NOMO-1 (cell line): Measurements from ENCODE around the gene HAUS5.
"Not testable (repeated sequence)": the region's sequence is repeated elsewhere in the genome, so short reads cannot be mapped to it uniquely, and the experiment has no call there.

ENCODE experiments used
- DNase-seq, 2 experiments: peaks; one replicate each; lab custom pipeline; 2025; ENCODE audit not compliant: unreplicated experiment in 2 of 2; lab: John Stamatoyannopoulos, UW

HAUS5 gene, protein sequence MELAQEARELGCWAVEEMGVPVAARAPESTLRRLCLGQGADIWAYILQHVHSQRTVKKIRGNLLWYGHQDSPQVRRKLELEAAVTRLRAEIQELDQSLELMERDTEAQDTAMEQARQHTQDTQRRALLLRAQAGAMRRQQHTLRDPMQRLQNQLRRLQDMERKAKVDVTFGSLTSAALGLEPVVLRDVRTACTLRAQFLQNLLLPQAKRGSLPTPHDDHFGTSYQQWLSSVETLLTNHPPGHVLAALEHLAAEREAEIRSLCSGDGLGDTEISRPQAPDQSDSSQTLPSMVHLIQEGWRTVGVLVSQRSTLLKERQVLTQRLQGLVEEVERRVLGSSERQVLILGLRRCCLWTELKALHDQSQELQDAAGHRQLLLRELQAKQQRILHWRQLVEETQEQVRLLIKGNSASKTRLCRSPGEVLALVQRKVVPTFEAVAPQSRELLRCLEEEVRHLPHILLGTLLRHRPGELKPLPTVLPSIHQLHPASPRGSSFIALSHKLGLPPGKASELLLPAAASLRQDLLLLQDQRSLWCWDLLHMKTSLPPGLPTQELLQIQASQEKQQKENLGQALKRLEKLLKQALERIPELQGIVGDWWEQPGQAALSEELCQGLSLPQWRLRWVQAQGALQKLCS

DNA sequence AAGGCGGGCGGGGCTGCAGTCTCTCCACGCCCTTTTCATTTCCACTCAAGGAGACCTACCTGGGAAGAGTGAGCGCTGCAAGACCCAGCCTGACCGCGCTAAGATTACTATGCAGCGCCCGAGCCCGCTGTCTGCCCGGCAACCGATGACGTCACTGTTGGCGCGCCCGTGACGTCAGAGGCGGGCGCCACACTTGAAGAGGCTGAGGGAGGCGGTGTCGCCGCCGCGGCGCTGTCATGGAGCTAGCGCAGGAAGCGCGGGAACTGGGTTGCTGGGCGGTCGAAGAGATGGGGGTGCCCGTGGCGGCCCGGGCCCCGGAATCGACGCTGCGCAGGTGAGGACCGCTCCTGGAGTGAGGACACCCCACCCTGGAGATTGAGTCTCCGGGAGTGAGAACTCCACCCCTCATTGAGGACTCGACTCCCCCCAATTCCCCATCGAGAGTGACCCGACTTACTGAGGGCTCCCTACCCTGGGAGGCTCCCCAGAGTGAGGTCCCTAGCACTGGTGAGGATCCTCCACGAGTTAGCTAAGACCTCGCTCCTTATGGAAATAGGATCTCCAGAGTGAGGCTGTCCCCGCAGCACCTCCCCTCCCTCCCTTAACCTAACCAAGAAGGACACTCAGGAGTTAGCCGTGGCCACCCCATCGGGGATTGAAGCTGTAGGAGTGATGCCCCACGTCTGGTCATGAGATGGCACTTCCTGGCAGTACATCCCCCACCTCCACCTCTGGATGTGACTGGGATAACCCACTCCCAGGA, at the start of gene HAUS5:
TSS of gene HAUS5 (plus strand) at position 177 of the 763 bp plus-strand sequence. CDS start at position 237, 60 bp downstream.
- peak; percentile 89 to 95 for DNase-seq

DNA sequence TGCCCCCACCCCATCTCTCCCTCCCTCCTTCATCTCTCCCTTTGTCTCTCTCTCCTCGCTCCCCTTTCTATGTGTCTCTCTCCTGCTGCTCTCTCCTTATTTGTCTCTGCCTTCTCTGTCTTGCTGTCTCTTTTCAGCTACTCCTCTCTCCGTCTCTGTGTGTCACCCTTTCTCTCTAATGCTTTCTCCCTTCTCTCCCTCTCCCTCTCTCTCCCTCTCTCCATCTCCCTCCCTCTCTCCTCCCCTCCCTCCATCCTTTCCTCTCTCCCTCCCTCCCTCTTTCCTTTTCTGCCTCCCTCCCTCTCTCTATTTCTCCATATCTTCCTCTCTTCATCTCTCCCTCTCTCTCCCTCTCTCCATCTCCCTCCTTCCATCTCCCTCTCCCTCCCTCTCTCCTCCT, 49.8 kb upstream of the HAUS5 start:
- no peak for DNase-seq

DNA sequence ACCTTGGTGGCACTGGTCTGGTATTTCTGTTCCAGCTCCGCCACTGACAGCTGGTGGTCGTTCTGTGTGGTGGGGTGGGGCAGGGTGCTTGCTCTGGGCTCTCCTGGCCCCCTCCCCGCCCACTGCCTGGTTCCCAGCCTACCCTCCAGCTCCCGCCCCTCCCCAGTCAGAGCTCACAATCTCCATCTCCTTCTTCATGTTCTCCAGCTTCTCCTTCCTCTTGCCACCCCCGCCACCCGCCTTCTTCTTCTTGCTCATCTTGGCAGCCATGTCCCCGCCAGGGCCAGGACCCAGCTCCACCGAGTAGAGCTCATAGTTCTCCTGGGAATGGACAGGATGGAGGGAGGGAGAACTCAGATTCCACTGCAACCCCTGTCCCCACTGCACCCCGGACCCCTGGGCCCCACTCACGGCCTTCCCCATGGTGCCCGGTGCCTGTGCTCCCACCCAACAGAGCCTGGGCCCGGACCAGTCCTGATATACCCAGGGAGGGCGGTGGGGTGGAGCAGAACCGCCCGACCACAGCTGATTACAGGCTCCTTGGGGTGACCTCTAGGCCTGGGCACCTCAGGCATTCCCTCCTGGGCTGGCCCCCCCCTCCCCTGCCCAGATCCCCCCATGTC, 49.2 kb upstream of the HAUS5 start, which contains the start of gene ATP4A:
TSS of gene ATP4A (minus strand) at position 452 of the 623 bp plus-strand sequence. CDS start at position 423, 29 bp downstream.
- no peak for DNase-seq

DNA sequence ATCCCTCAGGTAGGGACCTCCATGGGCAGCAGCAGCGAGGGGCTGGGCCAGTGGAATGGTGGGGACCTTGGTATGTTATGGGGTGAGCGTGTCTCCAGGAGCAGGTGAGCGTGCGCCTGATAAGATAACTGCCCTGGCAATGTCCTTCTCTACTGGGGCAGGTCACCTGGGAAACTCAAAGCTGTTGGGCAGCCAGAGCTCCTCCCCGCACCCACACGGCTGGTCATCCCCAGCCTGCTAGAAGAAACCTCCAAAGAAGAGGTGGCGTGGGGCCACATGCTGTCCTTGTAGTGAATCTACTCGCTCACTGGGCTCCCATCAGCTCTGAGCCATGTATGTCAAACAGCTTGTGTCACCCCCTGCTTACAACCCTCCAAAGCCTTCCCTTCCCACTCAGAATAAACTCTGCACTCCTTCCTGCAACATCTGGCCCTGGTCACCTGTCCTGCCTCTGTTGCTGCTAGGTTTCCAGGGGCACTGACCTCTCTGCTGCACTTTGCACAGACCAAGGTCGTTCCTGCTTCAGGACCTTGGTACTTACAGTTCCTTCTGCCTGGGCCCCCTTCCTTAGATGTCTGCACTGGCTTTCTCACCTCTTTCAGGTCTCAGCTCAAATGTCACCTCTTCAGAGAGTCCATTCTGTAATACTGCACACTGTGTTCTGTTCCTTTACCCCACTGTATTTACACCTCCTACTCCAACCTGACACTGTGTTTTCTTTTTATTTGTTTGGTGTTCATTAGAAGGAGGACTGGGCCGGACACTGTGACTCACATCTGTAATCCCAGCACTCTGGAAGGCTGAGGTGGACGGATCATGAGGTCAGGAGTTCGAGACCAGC, 47.3 kb upstream of the HAUS5 start:
- no peak for DNase-seq

DNA sequence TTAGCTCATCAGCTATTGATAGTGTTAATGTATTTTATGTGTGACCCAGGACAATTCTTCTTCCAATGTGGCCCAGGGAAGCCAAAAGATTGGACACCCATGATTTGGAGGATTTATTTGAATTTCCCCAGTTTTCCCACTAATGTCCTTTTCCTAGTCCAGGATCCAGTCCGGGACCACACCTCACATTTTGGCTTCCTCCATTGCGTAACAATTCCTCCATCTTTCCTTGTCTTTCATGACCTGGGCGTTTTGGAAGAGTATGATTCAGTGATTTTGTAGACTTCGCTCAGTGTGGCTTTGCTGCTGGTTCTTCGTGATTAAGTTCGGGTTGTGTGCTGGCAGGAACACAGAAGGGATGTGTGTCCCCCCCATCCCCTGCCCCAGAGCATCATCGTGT, 45.8 kb upstream of the HAUS5 start:
- no peak for DNase-seq

DNA sequence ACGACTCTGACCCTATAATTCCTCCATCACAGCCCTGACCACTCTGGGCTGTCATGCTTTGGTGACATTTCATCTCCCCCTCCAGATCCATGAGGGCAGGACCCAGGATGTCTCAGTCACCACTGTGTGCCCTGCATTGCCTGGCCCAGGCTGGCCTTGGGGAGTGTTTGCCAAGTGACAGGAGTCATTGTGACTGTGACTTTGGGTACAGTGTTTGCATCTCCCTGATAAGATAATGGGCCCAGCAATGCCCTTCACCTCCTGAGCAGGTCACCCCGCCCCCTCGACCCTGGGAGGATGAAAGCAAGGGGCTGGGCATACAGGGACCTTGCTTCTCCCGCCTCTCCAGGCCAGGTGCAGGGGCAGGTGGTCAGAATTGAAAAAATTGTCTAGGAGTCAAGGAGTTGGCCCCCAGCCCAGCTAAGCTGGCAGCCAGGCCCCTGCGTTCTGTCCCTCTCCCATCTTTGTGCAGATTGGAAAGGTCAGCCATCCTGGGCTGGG, 43.2 kb upstream of the HAUS5 start:
- DNase-seq, result no peak

DNA sequence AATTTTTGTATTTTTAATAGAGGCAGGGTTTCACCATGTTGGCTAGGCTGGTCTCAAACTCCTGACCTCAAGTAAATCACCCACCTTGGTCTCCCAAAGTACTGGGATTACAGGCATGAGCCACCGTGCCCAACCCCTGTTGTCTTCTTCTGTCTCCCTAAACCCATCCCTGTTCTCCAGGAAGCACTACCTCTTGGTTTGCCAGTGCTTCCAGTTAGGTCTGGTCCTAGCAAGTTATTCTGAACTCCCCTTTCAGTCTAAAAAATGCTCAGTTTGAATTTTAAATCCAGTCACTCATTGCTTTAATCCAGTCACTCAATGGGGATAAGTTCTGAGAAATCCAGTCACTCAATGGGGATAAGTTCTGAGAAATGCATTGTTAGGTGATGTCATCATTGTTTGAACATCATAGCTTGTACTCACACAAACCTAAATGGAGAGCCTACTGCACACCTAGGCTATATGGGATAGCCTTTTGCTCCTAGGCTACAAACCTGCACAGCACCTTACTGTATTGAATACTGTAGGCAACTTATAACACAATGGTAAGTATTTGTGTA, 41.0 kb upstream of the HAUS5 start:
- DNase-seq, result no peak

DNA sequence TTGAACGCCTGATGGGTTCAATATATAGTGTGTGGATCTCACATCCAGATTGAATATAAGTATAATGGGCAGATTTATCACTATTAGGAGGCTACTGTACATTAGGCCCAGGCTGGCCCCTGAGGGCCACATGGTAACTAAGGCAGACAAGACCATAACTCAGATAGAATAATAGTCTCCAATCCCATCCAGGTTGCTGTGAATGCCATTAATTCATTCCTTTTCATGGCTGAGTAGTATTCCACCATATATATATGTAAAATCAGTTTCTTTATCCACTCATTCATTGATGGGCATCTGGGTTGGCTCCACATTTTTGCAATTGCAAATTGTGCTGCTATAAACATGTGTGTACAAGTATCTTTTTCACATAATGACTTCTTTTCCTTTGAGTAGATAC, 34.6 kb upstream of the HAUS5 start:
- no peak for DNase-seq

DNA sequence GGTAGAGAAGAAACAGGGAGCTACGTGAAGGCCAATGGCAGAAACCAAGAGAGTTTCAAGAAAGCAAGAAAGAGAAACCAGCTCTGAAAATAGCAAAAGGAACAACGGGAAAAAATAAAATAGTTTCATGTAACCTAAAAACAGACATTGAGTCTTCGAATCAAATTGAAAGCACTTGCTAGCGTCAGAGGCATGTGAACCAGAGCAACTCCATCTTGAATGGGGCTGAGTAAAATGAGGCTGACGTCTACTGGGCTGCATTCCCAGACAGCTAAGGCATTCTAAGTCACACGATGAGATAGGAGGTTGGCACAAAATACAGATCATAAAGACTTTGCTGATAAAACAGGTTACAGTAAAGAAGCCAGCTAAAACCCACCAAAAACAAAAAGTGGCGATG, 33.8 kb upstream of the HAUS5 start:
- DNase-seq, result no peak

DNA sequence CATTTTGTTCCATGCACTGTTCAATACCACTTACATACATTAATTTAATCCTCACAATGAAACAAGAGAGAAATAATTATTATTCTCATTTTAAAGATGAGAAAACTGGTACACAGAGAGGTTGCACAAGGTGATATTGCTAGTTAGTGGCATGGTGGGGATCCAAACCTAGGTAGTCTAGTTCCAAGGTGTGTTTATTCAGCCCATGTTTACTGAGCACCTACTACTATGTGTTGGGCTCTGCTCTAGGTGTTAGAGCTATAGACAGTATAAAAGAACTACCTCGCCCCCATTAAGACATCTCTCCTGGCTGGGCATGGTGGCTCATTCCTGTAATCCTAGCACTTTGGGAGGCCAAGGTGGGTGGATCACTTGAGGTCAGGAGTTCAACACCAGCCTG, 29.8 kb upstream of the HAUS5 start:
- no peak for DNase-seq

DNA sequence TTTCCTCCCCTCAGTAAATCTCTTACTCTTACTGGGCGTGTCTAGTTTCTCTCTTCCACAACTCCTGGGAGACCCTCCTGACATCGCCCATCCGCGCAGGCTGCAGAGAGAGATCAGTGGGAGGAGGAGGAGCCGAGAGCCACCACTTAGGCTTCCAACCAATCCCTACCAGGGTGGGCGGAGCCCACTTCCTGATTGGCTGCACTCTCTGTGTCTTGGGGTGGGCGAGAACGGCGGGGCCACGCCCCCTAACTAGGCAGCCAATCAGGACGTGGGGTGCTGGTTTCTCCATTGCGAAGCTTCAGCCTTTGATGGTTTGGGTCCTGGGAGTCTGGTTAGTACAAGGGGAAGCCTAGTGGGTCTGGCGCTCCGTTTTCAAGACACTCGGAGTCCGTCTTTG, 26.7 kb upstream of the HAUS5 start, which contains the start of gene PMIS2:
TSS of gene PMIS2 (plus strand) at position 326 of the 400 bp plus-strand sequence. CDS start 87 bp downstream, outside the sequence.
- no peak for DNase-seq

DNA sequence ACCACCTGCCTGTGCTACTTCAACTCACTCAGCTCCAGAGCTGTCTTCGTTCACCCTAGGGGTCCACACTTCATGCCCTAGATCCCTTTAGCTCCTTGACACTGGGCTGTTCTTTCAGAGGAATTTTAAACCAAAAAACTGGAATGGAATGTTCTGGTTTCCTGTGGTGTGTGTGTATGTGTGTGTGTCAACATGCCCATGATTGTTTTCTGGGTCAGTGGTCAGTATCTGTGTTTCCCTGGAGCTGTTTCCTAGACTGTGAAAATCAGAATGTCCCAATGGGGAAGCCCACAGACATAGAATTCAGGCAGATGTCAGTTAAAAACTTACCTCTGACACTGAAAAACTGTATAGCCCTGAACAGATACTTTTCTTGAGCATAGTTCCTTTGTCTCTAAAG, 25.2 kb upstream of the HAUS5 start:
- DNase-seq, result no peak

DNA sequence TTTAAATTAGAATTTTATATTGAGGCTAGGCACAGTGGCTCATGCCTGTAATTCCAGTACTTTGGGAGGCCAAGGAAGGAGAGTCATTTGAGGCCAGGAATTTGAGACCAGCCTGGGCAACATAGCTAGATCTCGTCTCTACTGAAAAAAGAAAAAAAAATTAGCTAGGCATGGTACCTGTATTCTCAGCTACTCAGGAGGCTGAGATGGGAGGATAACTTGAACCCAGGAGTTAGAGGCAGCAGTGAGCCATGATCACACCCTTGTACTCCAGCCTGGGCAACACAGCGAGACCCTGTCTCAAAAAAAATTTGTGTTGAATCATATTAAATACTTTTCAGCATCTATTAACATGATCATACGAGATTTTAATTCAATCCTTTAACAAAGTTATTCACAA, 21.7 kb upstream of the HAUS5 start:
- no peak for DNase-seq

DNA sequence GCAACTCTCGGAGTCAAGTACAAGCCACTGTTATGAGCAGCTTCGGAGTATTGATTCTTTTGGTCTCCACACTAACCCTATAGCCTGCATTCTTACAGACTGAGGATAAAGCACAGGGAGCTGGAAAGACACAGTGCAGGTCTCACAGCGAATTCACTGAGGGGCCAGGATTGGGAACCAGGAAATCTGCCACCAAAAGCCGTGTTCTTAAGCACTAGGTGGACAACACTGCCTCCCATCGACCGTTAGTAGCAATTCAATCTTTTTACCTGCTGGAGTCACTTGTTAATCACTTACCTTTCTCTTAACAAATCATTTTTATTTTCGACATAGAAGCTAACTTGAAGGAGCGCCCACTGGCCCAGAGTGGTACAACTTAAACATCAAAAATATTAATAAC, 20.3 kb upstream of the HAUS5 start:
- DNase-seq, result peak in 1 of 2 experiments; percentile 24

DNA sequence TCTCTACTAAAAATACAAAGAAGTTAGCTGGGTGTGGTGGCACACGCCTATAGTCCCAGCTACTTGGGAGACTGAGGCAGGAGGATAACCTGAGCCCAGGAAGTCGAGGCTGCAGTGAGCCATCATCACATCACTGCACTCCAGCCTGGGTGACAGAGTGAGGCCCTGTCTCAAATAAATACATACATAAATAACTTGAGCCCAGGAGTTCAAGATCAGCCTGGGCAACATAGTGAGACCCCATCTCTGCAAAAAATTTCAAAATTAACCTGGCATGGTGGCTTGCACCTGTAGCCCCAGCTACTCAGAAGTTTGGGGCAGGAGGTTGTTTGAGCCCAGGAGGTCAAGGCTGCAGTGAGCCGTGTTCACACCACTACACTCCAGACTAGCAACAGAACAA, 17.5 kb upstream of the HAUS5 start:
- not testable (repeated sequence) for DNase-seq

DNA sequence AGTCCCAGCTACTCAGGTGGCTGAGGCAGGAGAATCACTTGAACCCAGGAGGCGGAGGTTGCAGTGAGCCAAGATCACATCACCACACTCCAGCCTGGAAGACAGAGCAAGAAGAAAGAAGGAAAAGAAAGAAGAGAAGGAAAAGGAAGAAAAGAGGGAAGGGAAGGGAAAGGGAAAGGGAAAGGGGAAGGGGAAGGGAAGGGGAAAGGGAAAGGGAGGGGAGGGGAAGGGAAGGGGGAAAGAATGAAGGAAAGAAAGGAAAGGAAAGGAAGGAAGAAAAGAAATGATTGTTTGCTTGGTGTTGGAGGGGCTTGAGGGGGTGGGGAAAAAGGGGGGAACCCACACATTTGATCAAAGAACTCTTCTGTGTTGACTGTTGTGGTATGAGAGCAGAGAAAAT, 16.6 kb upstream of the HAUS5 start:
- no peak for DNase-seq

DNA sequence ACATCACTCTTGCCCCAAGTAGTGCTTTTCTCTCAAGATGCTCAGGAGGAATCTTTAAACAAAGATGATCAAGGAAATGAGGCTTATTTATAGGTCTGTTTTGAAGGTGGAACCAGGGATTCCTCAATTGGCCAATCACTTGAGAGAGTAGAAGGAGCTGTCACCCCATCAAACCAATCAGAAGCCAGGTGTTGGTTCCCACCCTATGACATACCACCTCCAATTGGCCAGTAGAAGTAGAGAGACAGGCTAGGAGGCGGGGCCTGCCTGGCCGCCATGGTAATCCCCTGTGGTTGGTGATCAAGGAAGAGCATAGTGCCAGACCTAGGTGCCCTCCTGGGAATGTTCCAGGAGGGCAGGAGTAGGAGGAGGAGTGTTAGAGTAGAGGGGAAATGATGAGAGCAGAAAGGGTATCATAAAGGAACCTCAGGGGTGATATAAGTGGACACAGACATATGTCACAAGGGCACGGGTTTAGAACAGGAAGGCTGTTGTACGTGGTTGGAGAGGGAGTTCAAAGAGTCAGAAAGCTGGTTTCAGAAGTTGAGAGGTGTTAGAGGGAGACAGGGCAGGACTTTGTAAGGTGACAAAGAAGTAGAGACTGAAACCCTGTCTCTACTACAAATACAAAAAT, 16.1 kb upstream of the HAUS5 start:
- DNase-seq, result no peak

DNA sequence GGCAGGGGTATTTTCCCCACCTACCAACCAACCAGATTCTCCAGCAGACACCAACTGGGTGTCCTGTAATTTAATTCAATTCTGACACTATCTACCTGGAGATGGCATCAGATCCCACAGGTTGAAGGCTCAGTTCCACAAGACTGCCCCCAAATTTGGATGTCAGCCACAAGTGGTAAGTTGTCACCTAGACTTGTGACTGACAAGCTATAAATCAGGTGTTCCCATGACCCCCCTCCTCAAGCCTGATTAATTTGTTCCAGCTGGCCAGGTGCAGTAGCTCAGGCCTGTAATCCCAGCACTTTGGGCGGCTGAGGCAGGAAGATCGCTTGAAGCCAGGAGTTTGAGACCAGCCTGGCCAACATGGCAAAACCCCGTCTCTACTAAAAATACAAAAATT, 10.6 kb upstream of the HAUS5 start:
- no peak for DNase-seq

DNA sequence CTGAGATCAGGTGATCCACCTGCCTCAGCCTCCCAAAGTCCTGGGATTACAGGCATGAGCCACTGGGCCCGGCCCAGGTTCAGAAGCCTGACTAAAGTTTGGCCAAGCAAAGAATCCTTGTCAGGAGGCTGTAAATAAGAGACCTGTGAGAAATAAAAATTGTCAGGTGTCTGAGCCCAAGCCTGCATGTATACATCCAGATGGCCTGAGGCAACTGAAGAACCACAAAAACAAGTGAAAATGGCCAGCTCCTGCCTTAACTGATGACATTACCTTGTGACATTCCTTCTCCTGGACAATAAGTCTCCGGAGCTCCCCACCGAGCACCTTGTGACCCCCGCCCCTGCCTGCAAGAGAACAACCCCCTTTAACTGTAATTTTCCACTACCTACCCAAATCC, 8.1 kb upstream of the HAUS5 start:
- not testable (repeated sequence) for DNase-seq
